GM10847 (cell line): ENCODE measurements around the gene VPS13C.

Source experiments
- POLR2A ChIP-seq: IDR thresholded peaks from 2 replicates; pipeline ENCODE4 v1.6.1; 2011; ENCODE audit not compliant: insufficient read length; ENCODE audit errors: extremely low read depth

The VPS13C gene

DNA sequence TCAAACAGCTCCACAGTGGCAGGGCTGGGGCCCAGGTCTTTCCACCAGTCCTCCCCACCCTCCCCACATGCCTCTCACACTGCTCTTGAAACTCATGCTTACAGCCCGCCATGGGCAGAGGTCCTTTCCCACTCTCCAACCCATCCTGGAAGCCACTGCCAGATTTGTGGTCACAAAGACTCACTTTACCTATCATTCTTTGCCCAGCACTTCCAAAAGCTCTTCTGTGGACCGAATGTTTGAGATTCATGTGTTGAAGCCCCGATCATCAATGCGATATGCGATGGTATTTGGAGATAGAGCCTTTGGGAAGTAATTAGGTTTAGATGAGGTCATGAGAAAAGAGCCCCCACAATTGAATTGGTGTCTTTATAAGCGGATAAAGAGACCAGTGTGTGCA, 247.8 kb downstream of the VPS13C start:
- no peak for TF ChIP-seq POLR2A

DNA sequence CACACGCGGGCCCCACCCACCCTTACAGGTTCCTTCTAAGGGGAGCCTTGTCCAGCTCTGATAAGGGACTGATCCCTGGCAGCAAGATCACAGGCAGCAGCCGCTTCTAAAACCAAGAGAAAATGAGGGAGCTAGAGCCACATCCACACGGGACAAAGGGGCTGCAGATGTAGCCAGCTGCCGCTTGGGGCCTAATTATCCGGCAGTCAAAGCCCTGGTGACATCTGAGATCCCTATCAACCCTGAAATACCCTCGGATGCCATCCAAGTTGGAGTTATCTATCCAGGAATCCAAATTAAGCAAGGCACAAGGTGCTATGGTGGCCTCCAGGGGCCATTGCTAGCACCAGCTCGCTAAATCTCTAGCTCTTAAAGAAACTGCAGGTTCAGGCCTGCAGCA, 248.3 kb downstream of the VPS13C start:
- no peak for TF ChIP-seq POLR2A

DNA sequence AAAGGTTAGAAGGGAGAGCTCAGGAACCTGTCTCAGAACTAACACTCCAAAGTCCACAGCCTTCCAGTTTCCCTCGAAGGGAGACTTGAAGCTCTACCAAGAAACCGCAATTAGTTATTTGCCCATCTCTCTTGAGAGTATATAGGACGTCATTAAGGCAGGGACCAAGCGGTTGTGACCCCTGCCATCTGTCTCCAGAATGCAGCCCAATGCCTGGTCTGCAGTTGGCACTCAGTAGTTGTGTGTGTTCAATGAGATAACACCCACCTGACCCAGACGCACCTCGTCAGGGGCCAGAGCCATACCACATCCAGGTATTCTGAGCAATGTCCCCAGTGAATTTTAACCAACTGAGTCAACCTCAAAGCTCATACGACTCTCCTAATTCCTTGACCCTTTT, 251.0 kb downstream of the VPS13C start:
- TF ChIP-seq POLR2A: no peak

DNA sequence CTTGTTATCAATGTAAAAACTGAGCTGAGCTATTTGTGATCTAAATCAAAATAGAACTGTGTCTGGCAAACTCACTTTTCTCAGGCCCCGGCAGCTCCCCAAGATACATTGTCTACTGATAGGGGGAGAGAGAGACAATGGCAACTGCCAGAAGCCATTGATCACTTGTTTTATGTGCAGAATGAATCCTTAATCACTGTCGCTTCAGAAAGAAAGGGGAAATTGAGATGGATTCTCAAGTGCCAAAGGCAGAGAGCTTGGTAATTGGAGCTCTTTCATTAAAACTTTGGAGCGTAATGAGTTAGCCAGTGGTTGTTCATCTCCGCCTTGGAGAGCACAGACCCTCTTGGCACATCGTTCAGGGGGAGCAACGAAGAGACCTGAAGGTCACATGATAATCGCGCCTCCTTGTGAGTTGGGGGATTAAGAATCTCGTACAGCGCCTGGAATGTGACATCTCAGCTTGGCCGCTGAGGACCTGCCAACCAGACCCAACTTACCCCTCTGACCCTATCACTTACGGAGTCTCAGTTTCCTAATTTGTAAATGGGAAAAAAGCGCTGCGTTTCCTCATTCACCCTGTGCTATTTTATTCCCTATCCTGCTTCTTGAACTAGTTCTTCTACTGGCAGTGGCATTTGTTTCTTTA, 252.8 kb downstream of the VPS13C start:
- no peak for TF ChIP-seq POLR2A
